GM18858 (cell line): ENCODE data around the gene ABHD17B.
A peak's percentile ranks its signal among the peaks of the same experiment; 100 is the strongest.
"Not testable (repeated sequence)": the region's sequence is repeated elsewhere in the genome, so short reads cannot be mapped to it uniquely, and the experiment has no call there.

Experiments used
- ATAC-seq: cut with Tn5 transposase; IDR thresholded peaks from one replicate; pipeline ENCODE4 v1.9.1; 2021; ENCODE audit not compliant: unreplicated experiment

ABHD17B gene

DNA sequence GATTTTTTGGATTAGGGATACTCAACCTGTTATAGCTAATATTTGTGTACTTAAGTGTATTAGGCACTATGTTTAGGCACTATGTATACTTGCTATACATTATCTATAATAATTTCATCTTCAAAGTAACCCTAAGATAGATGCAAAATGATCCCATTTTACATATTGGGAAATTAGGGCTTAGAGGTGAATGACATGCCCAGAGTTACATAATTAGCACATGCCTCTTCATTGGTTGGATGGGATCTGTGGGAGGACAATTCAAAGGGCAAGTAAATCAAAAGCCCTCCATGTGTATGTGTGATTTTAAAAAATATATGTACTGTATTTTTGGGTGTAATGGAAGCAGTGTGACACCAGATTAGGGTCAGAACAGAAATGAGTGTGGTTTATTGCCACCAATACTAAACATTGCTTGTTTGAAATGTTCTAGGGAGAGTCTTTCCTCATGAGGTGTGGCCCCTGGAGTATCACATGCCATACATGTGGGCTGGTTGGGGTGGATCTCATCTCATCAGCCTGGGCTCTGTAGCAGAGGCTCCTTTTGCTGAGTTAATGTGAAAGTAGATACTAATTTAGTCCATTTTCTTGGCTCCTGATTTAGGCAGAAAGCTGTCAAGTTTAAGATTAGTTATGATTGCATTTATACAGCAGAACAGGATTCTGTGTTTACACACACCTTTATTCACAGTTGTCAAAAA lies 6.0 kb upstream of the ABHD17B start:
- ATAC-seq: peak; percentile 83

DNA sequence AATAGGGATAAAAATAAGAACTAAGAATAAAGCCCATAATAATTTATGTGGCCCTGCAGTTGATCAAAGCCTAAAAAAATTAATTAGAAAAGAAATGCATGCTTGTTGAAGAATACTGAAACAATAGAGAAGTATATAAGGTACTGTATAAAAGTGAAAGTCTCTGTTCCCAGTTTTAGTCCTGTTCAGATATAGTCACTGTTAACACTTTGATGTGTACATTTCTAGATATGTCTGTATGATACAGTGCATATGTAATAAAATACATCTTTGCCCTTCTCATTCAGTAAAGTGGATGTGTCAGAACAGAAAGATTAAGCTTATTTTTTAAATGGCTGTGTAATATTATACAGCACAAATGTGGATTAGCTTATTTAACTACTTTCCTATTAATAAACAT lies 4.5 kb upstream of the ABHD17B start:
- ATAC-seq: no peak

DNA sequence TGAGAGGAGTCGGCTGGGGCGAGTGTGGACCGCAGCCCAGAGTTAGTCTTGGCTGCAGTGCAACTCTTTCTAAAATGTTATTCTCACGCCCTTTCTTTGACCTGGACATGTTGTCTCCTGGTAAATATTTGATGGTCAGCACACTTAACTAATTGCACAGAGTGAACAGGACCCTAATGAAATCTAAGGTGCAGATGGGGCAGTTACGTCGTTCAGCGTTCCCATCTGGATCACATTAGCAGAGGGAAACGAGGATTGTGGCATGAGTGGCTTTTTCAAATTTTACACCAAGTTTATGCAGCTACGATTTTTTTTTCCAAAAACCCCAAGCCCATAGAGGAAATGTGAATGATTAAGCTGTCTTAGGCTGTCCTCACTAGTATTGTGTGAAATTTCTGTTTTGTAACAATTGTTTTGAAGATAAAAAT lies 929 bp upstream of the ABHD17B start:
- ATAC-seq: no peak

DNA sequence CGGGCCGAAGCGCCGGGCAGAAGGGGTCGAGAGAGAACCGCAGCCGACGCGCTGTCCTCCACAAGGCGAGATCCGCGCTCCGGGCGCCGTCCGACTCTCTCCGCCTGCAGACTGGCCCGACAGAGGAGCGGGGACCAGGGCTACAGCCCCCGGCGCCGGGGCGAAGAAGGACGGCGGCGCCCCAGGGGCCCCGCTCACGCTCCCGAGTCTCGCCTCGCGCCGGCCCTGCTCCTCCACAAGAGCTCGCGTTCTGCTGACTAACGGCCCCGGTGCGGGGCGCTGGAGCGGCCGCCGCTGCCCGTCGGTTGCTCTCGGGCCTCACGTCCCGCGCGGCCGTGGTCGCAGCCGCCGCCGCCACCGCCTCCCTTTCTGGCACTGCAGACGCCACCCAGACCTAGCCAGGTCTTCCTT lies 338 bp downstream of the ABHD17B start:
- ATAC-seq: peak; percentile 2

DNA sequence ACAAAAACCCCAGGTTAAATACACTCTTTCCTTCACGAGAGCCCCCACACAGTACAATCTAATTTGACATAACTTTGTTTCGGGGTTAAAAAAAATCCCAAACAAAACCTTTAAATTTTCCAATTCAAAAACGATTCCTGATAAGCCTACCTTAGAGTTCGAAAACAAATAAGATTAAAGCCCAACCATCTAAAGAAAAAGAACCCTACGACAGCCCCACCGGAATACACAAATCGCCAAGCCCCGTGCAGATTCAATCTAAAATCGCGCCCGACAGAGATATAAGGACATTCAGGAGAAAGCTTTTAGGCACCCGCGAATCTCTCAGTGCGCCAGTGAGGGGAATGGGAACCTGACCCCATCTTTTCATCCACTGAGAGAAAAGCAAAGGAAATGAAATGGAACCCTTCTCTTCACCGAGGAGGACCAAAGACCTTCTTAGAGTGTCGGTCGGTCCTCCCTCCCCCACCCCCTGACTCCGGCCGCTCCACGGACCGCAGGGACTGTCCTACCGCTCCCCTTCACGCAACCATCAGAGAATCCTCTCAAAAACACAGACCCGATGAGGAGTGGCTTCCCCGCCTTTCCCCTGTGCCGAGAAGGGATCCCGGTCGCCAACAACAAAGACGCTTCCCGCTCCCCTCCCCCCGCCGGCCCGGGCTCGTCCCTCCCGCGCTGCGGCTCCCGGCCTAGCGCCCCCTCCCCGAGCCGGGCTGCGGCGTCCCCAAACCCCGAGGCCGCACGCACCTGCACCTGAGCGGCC lies 925 bp downstream of the ABHD17B start:
- ATAC-seq: peak; percentile 0

DNA sequence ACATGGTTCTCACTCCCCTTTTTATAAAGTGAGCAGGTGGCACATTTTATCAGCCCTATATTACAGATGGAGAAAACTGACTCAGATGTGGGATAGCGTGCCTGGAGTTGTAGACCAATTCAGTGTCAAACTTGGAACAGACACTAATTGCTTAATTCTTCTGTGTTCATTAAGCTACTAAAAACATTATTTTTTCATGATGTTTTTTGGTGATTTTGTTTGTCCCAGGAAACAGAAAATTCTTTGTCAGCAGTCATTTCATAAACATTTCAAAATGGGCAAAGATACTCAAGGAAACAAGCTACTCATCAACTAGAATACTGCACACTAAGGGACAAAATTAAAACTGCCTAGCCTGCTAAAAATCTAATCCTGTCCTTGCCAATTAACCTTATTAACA lies 2.2 kb downstream of the ABHD17B start:
- ATAC-seq: no peak

DNA sequence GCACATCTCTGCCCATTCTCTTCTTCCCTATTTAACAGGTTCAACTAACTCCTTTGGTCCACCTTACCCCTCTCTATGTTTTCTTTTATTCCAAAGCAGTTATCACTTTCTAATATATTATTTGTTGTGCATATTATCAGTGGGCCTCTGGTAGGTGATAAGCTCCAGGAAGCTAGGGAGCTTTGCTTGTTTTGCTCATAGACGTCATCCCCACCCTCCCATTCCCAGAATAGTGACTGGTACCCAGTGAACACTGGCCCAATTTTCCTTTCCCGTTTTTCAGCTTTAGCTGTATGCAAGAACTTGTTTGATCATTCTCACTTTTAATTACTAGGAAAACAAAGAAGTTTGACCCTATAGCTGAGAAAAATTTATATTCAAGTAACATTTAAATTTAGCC lies 6.9 kb downstream of the ABHD17B start:
- no peak for ATAC-seq

DNA sequence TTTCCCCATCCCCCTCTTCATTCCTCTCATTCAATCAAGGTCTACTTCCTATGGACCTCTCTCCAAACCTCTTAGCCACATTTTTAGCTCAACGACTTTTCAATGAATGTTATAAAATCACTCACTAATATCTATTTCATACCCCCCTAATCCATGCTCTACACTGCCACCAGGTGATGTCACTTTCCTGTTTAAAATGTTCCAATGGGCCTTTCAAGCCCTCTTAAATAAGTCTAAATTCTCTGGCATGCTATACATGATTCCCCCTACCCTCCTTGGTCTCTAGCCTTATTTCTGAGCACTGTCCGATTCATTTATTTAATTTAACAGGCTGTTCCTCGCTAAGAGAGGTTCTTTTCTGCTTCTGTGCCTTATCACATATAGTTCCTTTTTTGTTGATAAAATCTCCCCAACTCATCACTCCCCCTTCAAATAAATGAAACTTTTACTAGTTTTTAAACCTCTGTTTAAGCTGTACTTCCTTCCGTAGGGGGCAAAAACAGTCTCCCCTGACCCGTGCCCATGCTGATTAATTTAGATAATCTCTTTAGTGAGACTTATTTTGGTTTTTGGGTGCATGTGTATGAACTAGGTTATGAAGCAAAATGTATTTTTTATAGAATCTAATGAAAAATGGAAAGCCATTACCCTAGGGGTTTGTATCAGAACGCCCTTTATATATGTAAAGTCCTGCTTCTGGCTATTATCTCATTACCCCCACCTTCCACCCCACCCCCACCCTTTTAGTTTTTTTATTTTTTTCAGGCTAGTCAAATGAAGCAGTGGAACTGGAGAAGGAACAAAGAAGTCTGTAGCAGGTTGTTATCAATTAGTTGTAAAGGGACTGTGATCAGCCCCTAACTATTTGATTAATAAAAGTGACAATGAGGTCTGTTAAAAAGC lies 9.0 kb downstream of the ABHD17B start:
- ATAC-seq: no peak

DNA sequence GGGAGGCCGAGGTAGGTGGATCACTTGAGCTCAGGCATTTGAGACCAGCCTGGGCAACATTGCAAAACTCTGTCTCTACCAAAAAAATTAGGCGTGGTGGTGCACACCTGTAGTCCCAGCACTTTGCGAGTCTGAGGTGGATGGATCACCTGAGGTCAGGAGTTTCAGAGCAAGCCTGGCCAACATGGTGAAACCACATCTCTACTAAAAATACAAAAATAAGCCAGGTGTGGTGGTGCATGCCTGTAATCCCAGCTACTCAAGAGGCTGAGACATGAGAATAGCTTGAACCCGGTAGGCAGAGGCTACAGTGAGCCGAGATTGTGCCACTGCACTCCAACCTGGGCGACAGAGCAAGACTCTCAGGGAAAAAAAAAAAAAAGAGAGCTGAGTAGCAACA lies 12.2 kb downstream of the ABHD17B start:
- not testable (repeated sequence) for ATAC-seq

DNA sequence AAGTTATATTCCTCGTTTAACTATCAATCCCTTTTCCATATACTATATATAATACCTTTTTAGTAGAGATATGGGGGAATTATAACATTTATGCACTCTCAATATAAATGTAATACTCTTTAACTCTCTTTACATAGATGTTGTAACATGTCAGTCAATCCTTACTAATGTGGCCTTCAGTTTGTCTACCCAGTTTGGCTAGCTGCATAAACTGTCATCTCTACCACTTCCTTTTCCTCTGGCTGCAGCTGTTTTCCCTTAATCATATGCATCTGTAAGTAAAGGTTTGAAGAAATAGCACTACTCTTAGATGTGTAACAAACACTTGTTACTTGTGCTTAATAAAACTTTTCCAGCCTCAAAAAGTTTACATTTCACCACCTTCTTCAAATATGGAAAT lies 13.4 kb downstream of the ABHD17B start:
- peak; percentile 50 for ATAC-seq

DNA sequence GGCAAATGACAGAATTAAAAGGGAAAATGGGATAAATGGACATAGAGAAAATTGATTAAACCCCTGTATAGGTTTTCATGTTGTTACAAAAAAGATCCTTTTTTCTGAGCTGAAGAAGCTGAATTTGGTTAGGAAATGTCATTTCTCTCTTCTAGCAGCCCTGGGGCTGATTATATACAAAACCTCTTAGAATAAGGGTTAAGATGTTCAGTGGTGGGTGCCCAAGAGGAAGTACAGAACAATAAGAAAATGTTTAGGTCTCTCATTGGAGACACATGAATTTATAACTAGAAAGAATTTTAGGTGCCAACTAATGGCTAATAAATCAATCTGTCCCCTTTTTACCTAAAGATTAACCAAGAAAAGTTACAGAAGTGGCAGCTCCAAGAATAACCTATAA lies 14.2 kb downstream of the ABHD17B start:
- no peak for ATAC-seq

DNA sequence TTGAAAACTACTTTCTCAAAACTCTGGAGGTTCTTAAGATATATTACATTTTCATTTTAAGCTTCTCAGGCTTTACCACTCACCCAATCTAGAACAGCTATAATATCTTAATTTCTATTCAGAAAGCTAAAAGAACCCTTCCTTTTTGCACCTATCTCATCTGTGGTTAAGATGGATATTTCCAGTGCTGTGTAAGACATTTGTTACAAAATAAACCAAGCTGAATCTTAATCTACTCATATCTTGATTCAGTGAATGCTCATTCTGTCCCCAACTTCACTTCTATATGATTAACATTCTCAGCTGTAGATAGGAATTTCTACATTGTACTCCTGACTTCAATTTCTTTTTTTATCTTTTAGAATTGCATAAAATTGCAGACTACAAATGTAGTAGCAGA lies 15.0 kb downstream of the ABHD17B start:
- ATAC-seq: no peak

DNA sequence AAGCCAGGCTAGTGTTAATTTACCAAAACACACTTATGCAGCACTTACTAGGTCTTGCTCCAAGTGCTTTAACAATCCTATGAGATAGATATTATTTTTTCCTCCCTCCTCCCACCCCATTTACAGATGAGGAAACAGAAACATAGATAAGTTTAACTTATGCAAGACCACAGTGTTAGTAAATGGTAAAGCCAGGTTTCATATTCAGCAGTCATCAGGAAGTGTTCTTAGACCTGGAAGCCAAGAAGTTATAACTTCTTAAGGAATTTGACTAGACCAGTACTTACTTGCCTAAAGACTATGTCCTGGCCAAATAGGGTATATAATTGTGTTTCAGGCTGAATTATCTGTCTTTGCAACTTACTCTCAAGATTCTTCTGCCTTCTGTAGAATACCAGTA lies 15.9 kb downstream of the ABHD17B start:
- ATAC-seq: peak; percentile 36

DNA sequence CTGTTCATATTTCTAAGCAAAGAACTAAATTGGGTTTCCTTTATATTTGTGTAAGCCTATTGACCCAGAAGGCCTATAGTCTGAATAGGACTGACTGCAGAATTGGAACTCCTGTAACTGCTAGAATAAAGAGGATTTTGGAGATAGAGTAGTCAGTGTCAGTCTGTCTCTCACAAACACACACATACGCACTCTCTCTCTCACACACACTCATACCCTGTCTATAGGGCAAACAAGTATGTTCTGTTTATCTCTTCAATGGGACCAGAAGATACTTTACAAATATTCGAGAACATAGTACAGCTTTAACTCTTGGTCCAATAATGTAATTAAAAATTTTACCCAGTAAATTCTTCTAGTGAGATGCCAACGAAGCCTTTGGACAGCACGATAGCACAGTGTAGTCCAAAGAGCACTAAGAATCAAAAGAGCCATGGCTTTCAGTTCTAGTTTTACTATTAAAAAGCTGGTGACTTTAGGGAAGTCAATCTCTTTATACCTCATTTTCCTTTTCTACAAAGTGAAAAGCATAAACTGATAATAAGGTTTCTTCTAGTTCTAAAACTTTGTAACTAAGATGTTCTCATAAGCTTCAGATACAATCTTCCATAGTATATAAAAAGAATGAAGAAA lies 19.3 kb downstream of the ABHD17B start:
- peak; percentile 40 for ATAC-seq

DNA sequence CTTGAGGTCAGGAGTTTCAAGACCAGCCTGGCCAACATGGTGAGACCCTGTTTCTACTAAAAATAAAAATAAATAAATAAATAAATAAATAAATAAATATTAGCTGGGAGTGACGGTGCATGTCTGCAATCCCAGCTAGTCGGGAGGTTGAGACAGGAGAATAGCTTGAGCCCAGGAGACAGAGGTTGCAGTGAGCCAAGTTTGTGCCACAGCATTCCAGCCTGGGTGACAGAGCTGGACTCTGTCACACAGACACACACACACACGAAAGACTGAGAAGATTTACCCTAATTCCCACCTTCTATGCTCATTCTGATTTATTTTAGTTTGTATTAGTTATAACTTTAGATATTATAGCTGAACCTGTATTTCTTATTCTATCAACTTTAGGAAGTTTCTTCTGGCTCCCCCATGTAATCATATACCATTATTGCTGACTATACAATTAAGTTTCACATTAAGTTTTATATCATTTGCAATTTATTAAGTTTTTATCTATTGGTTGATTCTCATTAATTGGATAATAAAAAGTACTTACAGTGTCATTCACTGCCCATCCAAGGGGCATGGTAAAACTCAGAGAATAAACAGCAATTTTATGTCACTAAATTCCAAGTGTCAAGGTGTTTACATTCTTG lies 20.8 kb downstream of the ABHD17B start:
- no peak for ATAC-seq

DNA sequence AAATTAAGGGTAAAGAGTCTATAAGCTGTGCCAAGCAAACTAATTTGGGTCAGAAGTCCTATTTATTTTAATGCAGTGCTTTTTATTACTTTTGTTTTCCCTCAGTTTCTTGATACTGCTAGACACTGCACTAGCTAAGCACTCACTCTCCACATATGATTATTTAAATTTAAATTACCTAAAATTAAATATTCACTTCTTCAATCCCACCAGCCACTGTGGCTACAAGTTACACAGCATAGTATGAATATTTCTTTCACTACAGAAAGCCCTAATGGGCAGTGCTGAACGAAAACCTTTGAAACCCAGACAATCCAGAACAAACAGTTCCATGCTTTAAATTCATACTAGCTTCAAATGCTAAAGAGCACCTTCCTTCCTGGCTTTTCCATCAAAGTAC lies 23.6 kb downstream of the ABHD17B start:
- no peak for ATAC-seq

DNA sequence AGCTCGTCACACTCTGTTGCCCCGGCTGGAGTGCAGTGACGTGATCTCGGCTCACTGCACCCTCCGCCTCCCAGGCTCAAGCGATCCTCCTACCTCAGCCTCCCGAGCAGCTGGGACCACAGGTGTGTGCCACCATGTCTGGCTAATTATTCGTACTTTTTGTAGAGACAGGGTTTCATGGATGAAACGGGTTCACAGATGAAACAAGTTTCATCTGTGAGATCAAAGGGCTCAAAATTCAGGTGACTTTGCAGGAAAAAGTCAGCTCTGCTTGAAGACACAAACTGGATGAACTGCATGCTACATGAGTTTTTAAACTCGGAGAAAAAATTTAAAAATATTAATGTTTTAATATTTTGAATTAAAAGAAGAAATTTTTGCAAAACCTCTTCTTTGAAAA lies 24.5 kb downstream of the ABHD17B start:
- ATAC-seq: no peak

DNA sequence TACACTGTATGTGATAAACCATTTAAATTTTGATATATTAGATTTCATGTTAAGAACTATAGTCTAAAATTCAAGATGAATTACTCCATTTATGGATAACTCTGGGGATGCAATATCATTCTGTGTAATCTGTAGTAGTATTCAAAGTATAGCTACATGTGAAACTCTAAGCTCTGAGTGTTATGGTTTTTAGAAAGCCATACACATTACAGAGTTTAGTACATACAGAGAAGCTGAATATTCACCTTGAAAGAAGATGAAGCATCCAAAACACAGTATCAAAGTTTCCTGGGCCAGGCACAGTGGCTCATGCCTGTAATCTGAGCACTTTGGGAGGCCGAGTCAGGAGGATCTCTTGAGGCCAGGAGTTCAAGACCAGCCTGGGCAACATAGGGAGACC lies 25.0 kb downstream of the ABHD17B start:
- ATAC-seq: no peak

DNA sequence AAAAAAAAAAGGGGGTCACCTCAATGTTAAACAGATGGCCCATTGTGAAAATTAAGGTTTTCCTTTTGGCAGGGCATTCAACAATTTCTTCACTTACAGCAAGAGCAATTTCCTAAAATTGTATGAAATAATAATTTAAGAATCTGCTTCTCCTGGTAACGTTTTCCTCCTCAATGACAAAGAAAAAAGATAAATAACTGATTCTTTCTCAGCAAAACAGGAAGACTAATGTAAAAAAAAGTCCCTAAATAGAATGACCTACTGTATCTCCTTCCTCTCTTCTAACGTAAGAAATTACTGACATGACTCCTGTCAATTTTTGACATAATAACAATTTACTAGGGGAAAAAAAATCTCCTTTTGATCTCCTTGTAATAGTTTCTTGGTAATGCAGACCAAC lies 25.5 kb downstream of the ABHD17B start:
- no peak for ATAC-seq

DNA sequence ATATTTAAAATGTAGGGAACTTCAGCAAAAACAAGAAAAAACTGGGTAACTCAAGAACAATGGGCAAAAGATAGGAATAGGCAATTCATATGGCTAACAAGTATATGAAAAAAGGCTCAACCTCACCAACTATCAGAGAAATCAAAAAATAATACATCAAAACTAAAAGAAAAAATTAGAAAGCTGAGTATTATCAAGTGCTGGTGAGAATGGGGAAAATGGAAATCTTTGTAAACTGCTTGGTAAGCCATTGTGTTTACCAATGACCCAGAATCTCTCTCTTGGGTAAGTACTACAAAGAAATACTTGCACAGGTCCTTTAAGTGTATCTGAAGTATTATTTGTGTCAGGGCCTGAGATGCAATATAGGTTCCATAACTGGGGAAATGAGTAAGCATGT lies 27.0 kb downstream of the ABHD17B start:
- ATAC-seq: no peak
